Right lobe of liver (tissue), 6 donors: ENCODE results near the gene HOPX. TPM values are rescaled to one million over a fixed set of nuclear protein-coding genes. Genes with fewer than 3 reads are reported as not detected.
"Not testable (repeated sequence)": the region's sequence is repeated elsewhere in the genome, so short reads cannot be mapped to it uniquely, and the experiment has no call there.

ENCODE experiments used
- ATAC-seq, 4 donors: fragments of 200-7000 bp; cut with Tn5 transposase; one replicate each; pipeline ENCODE4 v1.9.1; 2020; ENCODE audit warnings: mild to moderate bottlenecking in 4 of 4, moderate library complexity in 4 of 4
- DNase-seq, 3 donors: peaks; one replicate each; pipeline ENCODE4 v3.0.0-alpha.2; 2020
- H3K27ac ChIP-seq, 3 donors: fragments of 200-600 bp; one replicate each; pipeline ENCODE4 v1.8.0; 2022
- H3K27me3 ChIP-seq, 2 donors: fragments of 200-600 bp; one replicate each; pipeline ENCODE4 v1.8.0; 2022
- H3K36me3 ChIP-seq, 4 donors: fragments of 200-600 bp; sonication (generic) in 1 of 4; one replicate each; pipeline versions ENCODE4 v1.5.1 to v1.8.0; 2017 to 2022; ENCODE audit warnings: control low read depth in 1 of 4
- H3K4me1 ChIP-seq, 4 donors: fragments of 200-600 bp; sonication (generic) in 1 of 4; one replicate each; pipeline versions ENCODE4 v1.5.1 to v1.8.0; 2017 to 2022; ENCODE audit warnings: control low read depth in 1 of 4
- H3K4me3 ChIP-seq, 3 donors: fragments of 200-600 bp; one replicate each; pipeline ENCODE4 v1.8.0; 2022
- H3K9me3 ChIP-seq, 4 donors: fragments of 200-600 bp; sonication (generic) in 1 of 4; one replicate each; pipeline versions ENCODE4 v1.5.1 to v1.8.0; 2017 to 2022; ENCODE audit warnings: control low read depth in 1 of 4
- CTCF ChIP-seq, 4 donors: fragments of 200-600 bp in 3 of 4; fragments of 450-650 bp in 1 of 4; IDR thresholded peaks; one replicate each; pipeline versions ENCODE4 v1.5.1 to v1.8.0; 2016 to 2022; ENCODE audit warnings: antibody characterized with exemption in 4 of 4, mild to moderate bottlenecking in 2 of 4
- POLR2A ChIP-seq: fragments of 450-650 bp; IDR thresholded peaks from one replicate; pipeline ENCODE4 v1.6.1; 2017; ENCODE audit warnings: antibody characterized with exemption, mild to moderate bottlenecking
- WGBS: methylation state at CpG from one replicate; pipeline ENCODE4 v1.1.6; 2018; ENCODE audit warnings: low coverage, low lambda C conversion rate; ENCODE audit not compliant: insufficient coverage; ENCODE audit errors: missing lambda C conversion rate; 5-methylcytosine and 5-hydroxymethylcytosine counted together
- intact Hi-C, 2 donors: fragments of 100-400 bp; cut with DNase I; formaldehyde crosslinking; loops; one replicate each; pipeline versions ENCODE4 v1.11.2 to v1.14.1; 2022
- total RNA-seq, 6 experiments: library from RNA; depleted of rRNA in 2 of 6; stranded (reverse); fragments of >200 nt in 2 of 6; fragmentation: NEBNext Ultra II Directional in 3 of 6; extraction: Animal tissue kit (Norgen Biotek cat#: 25700) in 3 of 6; gene quantifications; one replicate each; pipeline versions ENCODE4 v1.1.0 to v1.2.4, GENCODE V29; 2016 to 2023
- donor health status: DM: no; HTN: yes; CAD: no.
- donor health status: DM: no; HTN: no; CAD: no.
- donor health status: DM: no; HTN: no; CAD: no.
- donor health status: DM: no; HTN: yes; CAD: no.
- donor health status: DM: no; HTN: yes; CAD: no.

HOPX gene
- total RNA-seq, 6 experiments from 2014 or later, result 0.27 to 0.80 (median 0.42) TPM; not detected in 3

GRCh38 chr4:56668267-56668666 is 12.8 kb downstream of the HOPX start:
- TF ChIP-seq POLR2A (no peak), CTCF (IDR thresholded peaks at IDR 0.05) (peak in 1 of 4 donors; percentile 11)
- Histone ChIP-seq H3K9me3 (no peaks in the 10 kb centered on the region), H3K4me1 (no peaks in the 10 kb centered on the region), H3K27ac (no peak overlapping the region), H3K4me3 (no peak overlapping the region), H3K27me3 (no peaks in the 10 kb centered on the region), H3K36me3 (no peaks in the 10 kb centered on the region)
- DNase-seq (no peak), ATAC-seq (no peak)
- WGBS, result 80% methylated on average over 4 of the region's 4 CpGs
- intact Hi-C loops, result no loop called here

DNA sequence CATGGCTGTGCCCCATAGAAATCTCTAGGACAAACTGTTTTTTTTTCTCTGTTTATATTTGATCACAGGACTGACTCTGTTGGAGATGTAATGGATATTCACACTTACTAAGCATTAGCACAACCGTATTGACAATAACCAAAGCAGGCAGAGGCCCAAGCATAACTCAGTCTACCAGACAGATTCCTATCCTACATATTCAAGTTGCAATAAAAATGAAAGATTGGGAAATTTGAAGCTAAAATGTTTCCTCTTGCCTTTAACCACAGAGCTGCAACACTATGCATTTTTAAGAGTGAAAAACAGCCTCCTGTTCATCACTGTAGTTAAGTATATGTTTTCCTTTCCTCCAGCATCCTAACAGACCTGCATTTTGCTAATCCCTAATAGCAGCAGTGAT is 13.7 kb downstream of the HOPX start:
- H3K27ac ChIP-seq, DNase-seq, H3K4me3 ChIP-seq, ATAC-seq, H3K4me1 ChIP-seq, H3K36me3 ChIP-seq, H3K9me3 ChIP-seq, H3K27me3 ChIP-seq, intact Hi-C loops: not testable (repeated sequence)
- 44% methylated on average over 1 of the region's 1 CpG for WGBS

DNA sequence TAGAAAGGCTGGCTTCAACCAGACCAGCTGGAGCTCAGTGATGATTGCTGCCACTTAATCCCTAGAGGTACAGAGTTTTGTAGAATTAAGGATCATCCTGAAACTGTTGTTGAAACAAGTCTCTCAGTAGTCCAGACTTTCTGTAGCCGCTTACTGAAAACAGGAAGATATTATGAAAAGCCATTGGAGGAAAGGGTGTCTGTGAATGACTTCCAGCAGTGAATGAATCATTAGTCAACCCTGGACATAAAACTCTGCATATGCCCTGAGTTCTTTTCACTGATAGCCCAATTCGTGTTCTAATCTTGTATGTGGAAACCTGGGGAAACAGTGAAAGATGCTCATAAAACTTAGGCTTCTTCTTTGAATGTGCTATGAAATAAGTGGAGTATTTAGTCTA is 14.8 kb downstream of the HOPX start:
- intact Hi-C loops, result no loop called here
- H3K36me3 ChIP-seq, result no peaks in the 10 kb centered on the region
- WGBS, result 23% methylated on average over 2 of the region's 2 CpGs
- DNase-seq (no peak), ATAC-seq (no peak)
- TF ChIP-seq CTCF (IDR thresholded peaks at IDR 0.05) (no peak), POLR2A (no peak)
- H3K27me3 ChIP-seq, result no peaks in the 10 kb centered on the region
- H3K4me1 ChIP-seq, result no peaks in the 10 kb centered on the region
- H3K27ac ChIP-seq, result no peak overlapping the region
- H3K4me3 ChIP-seq, result no peak overlapping the region
- H3K9me3 ChIP-seq, result no peaks in the 10 kb centered on the region

DNA sequence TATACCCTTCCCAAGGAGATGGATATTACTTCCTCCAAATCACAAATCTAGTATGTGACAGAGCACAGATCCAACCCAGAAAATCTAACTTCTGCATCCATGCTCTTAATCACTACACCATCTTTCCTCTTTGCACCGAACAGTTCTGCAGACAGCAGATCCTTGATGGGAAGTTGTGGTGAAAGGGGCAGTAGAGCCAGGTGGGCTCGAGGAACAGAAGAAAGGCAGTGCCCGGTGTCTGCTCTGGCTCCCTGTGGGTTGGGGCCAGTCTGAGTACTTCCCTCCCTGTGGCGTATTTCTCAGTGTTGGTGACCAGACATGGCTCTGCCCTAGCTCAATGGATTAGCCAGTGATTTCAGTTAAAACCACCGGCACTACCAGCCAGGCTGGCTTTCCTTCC is 15.3 kb downstream of the HOPX start:
- no peak for DNase-seq
- Histone ChIP-seq H3K27ac (no peak overlapping the region), H3K9me3 (no peaks in the 10 kb centered on the region), H3K4me1 (no peaks in the 10 kb centered on the region), H3K27me3 (no peaks in the 10 kb centered on the region), H3K4me3 (no peak overlapping the region), H3K36me3 (no peaks in the 10 kb centered on the region)
- WGBS, result 23% methylated on average over 3 of the region's 5 CpGs
- TF ChIP-seq CTCF (IDR thresholded peaks at IDR 0.05) (no peak), POLR2A (no peak)
- no peak for ATAC-seq
- intact Hi-C loops, result no loop called here

- intact Hi-C loops, result no loop called here
- no peak for DNase-seq
- no peaks in the 10 kb centered on the region for H3K36me3 ChIP-seq
- H3K27me3 ChIP-seq, result no peaks in the 10 kb centered on the region
- ATAC-seq, result no peak
- H3K9me3 ChIP-seq, result no peaks in the 10 kb centered on the region
- no peaks in the 10 kb centered on the region for H3K4me1 ChIP-seq
- 49% methylated on average over 3 of the region's 3 CpGs for WGBS
- TF ChIP-seq CTCF (IDR thresholded peaks at IDR 0.05), result no peak
- no peak for TF ChIP-seq POLR2A
- no peak overlapping the region for H3K27ac ChIP-seq
- no peak overlapping the region for H3K4me3 ChIP-seq
Observed at GRCh38 chr4:56662782-56663468, 18.2 kb downstream of the HOPX start.
